Left lobe of liver (tissue), 2 donors: ENCODE data around the gene TRHDE. TPM values are rescaled to one million over a fixed set of nuclear protein-coding genes. Genes with fewer than 3 reads are reported as not detected.
A peak's percentile ranks its signal among the peaks of the same experiment; 100 is the strongest.
"Not testable (repeated sequence)": the region's sequence is repeated elsewhere in the genome, so short reads cannot be mapped to it uniquely, and the experiment has no call there.

Experiments used
- ATAC-seq: fragments of 200-7000 bp; cut with Tn5 transposase; one replicate; pipeline ENCODE4 v1.9.1; 2020; ENCODE audit warnings: mild to moderate bottlenecking, moderate library complexity
- DNase-seq: peaks from one replicate; pipeline ENCODE4 v3.0.0-alpha.2; 2020; ENCODE audit warnings: low spot score
- total RNA-seq: library from RNA; stranded (reverse); gene quantifications from one replicate; pipeline ENCODE4 v1.2.1, GENCODE V29; 2021
- donor health status: DM: no; HTN: no; CAD: no; lungs with moderate emphysema.
- donor health status: DM: no; HTN: yes; CAD: no.

Gene TRHDE
- total RNA-seq, 1 donor from 2014 or later: 1.2 TPM

DNA sequence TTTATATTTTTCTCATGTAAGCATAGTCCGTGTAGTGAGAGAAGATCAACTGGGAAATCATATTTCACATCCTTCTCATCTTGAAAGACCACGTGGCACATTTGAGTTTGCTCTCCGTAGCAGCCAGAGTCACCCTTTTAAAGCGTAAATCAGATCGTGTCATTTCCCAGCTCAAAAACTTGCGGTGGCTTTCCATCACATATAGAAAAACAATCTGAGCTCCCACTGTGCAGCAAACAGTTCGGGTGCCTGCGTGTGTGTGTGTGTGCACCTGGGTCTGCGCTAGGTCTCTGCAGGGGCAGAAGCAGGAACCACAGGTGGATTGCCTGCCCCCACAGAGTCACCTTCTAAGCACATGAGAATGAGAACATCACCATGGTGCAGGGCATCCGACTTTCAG is 338.2 kb downstream of the TRHDE start:
- ATAC-seq: no peak
- no peak for DNase-seq

DNA sequence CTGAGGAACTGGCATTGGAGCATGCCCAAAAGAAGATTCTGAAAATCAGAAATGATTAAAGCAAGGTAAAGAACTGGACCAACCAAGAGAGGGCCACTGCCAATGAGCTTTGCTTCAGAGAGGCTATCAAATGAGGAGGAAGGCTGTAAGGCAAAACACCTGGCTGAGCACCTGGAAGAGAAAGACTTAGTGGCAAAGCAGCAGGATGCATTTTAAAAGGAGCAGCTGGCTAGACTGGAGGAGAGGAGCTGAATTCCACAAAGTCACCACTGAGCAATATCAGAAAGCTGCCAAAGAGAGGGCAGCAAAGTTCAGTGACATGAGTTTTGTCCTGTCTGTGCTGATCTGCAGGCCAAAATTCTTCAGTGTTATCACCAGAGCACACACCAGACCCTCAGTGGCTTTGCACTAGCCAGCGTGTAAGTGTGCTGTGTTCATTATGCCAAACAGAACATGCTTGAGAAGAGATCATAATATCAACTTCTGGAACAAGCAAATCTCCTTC is 338.7 kb downstream of the TRHDE start:
- peak; percentile 95 for ATAC-seq
- peak; percentile 43 for DNase-seq

DNA sequence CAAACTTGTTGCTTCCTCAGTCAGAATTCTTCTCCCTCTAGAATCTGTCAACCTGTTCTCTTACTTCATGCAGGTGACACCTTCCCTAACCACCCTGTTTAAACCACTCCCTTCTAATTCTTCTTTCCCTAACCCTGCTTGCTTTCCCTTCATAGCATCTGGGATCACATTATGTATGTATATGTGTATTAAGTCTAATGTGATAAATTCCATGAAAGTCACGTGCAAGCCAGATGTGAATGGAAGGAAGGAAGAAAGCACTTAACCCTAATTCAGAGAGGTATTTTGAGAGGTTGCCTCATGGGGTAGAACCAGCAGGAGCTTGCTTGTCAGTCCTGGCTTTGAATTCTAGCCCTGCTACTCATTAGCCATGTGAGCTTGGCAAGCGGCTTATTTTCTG is 340.0 kb downstream of the TRHDE start:
- no peak for ATAC-seq
- DNase-seq: no peak

DNA sequence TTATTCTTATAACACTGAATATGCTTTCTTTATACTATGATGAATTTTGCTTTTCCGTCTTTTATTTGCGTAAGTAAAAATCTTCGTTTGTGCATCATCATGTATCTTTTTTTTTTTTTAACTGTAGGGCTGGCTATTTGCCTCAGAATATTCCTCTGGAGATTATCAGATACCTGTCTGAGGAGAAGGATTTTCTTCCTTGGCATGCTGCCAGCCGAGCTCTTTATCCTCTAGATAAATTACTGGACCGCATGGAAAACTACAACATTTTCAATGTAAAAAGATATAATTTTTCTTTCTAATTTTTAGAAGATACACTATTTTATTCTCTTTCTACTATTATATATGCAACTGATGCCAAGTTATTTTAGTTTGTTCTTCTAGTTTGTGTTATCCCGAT is 346.6 kb downstream of the TRHDE start:
- DNase-seq (no peak), ATAC-seq (no peak)

DNA sequence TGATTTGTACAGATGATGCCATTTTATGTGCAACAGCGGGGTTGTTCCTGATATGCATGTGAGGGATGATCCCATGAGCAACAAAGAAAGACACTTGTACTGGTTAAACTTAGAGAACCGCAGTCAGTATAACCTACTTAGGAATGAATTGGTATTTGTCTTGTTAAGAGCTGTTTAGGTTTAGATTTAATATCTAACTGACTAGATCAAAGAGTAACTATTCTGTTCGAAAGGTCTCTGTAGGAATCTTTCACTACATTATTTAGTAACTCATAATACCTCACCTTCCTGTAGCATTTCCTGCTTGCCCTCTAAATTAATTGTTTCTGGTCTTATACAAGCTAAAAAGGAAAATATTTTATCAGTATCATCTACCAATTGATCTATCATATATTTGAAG is 350.4 kb downstream of the TRHDE start:
- DNase-seq (no peak), ATAC-seq (peak; percentile 47)

DNA sequence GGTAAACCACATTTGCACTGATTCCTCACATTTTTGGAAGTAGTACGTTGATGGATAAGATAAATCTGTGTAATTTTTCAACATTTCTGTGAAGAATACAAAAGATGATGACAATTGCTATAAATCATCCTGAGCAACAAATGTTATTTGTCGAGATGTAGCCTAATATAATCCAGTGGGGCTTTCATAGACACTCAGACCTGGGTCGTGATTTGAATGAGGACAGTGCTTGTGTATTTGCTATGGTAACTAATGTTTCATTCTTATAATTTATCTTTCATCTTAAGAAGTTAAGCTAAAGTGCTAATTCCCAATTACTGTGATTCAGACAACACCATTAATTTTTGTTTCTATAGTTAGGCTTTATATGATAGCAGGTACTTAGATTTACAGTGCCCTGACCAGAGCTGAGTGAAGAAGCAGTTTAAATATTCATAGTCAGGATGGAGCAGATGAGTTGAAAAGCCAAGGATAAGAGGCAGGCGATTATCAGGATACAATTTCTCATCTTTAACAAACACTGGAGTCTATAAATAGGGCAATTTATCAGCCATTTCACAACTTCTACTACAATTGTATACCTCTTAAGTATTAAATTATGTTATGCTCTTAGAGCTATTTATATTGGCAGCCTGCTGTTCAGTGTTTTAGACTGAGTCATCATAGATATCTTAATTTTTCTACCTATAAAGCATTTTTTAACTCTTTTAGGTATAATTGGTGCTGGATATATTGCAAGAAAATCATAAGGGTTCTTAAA is 359.9 kb downstream of the TRHDE start:
- no peak for ATAC-seq
- no peak for DNase-seq

DNA sequence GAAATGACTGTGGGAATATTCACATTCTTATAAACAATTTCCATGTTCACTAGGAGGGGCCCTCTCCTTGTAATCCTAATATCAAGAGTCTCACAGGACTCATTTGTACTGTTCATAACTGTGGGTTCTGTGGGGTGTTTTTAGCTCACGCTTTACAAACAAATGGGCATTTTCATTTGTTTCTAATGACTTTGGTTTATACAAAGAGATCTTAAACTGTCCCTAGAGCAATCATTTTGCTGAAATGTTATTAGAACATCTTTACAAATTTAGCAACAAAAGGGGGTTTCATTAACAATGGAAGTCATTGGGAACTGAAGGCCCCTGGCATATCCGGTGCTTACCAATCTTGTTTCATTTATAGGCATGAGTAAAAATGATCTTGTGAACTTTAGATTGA is 370.5 kb downstream of the TRHDE start:
- no peak for ATAC-seq
- DNase-seq: no peak

DNA sequence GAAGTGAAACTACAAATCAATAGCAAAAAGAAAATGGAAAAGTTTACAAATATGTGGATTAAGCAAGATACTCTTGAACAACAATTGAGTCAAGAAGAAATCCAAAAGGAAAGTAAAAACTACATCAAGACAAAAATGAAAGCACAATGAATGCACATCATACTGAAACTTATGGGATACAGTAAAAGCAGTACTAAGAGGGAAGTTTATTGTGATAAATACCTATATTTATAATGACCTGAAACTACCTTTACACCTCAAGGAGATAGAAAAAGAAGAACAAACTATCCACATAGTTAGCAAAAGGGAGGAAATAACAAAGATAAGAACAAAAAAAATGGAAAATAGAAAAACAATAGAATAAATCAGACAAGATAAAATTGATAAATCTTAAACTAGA is 375.0 kb downstream of the TRHDE start:
- DNase-seq: no peak
- no peak for ATAC-seq

DNA sequence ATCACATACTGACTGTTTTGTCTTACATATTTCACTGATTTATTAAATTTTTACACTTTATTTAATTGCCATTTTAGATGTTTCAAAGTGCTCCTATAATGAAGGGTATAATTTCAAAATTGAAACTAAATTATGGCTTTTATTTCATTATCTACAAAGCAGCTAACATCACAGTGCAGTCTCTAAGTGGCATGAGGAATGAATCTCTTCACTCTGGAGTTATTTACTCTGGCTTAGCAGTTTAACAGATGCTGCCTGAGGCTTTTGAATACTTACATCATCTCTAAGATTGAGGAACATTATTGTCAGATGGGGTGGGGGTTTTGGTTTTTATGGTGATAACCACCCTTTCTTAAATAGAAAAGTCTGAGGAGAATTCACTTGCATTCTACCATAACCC is 386.4 kb downstream of the TRHDE start:
- ATAC-seq (no peak), DNase-seq (no peak)

DNA sequence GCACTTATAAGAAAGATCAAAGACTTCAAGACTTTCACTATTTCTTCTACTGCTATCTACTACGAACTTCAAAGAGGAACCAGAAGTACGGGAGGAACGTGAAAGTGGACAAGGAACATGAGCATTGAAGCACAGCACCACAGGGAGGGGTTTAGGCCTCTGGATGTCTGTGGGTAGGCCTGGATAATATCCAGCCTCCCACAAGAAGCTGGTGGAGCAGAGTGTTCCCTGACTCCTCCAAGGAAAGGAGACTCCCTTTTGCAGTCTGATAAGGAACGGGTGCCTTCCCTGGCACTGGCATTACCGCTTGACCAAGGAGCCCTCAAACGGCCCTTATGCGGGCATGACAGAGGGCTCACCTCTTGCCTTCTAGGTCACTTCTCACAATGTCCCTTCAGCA is 388.0 kb downstream of the TRHDE start:
- DNase-seq, ATAC-seq: not testable (repeated sequence)

DNA sequence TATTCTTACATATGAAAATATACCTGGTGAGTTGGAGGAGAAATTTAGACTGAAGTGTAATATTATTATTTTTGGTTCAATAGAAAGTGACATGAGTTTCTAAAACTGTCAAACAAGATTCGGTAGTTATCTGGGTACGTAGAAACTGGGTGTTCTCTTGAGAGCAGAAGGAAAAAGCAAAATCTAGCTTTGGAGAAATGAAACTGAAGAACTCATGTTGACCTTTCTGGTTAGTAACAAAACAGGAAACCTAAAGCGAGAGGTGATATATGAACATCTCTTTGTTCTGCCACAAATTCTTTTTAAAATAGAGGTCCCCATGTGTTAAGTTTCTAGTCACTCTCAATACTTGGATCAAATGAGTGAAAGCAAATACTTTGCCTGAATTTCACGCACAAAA is 401.7 kb downstream of the TRHDE start:
- no peak for DNase-seq
- ATAC-seq: no peak

DNA sequence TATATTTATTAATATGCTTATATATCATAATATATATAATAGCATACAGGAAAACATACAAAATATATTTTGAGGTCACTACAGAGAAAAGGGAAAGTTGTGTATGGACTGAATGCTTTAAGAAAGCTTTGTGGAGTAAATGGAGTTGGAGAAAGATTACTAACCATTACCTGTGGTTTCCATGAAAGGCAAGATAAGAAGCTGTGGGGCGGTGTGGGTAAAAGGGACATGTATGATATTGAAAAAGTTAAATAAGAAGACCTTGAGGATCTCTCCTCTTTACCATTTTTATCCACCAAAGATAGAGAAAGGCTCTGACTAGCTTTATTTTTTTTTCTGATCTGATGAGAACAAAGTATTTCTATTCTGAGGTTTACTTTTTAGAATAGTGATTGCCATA is 404.4 kb downstream of the TRHDE start:
- DNase-seq (no peak), ATAC-seq (no peak)

DNA sequence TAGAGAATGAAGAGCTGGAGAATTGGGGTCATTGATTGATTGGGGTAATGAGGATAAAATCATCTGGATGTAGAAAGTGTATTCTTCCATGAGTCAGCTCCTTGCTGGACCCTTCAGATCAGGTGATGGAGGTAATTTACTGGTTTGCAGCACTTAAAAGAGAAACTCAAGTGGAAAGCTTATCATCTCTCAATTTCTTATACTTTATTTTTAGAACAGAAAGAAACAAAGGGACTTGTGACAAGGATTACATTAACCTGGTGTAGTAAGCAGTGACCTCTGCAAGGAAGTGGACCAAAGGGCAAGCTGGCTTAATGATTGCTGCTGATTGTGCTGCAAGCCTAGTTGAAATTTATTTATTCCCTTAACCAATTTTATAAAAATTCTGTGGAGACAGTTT is 405.0 kb downstream of the TRHDE start:
- DNase-seq: peak; percentile 48
- ATAC-seq: peak; percentile 94

DNA sequence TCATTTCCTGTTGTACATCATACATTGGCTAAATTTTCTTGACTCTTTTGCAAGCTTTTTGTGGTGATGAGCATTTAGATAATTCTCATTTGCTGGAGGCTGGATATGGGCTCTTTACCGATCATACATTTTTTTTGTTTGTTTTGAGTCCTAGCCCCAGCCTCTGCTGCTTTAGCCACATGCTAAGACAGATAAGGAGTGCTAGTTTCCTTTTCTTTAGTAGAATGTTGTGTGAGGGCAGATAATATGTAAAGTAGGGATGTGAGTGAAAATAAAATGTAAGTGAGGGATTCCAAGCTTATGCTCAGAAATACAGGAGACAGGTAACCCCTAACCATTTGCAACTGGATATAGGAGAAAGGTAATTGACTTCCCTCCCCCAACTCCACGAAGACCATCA is 405.7 kb downstream of the TRHDE start:
- peak; percentile 18 for ATAC-seq
- no peak for DNase-seq

DNA sequence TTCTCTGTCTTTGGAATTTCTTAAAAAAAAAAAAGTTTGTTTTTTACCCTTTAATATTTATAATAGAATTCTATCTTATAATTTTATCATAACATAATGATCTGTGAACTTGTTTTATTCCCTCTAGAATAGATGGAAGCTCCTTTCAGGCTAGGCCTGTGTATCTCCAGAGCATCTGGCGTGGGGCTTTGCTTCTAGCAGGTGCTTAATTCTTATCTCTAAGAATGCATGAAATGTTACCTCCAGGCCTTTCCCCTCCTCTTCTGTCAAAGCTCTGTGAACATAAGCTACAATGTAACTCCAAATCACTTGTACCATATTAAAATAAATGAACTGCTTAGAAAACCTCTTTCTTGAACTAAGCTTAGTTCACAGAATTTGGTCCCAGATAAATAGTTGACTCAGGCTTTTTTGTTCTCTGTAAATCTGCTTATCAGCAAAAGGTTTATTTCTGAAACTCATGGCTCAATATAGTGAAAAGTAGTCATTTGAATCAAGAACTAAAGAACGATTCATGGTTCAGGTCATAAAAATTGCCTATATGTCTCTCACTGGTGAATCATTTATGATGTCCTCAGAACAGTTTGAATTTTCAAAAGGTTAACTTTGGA is 407.1 kb downstream of the TRHDE start:
- ATAC-seq (no peak), DNase-seq (no peak)

DNA sequence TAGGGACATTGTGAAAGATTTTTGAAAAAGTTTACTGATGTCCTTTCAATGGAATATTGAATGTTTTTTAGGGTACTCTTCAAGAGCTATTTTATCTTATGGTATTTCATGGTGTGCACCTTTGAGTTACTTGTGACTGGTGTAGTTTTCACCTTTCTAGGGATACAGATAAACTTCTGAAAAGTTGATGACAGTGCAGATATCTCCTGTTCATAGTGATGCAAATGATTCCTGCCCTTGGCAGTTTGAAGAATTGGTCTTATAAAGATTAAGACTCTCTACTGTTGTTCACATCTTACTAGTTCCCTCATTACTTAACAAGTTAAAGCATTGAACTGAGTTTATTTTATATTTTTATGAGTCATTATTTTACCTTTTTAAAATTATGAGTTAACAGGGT is 408.9 kb downstream of the TRHDE start:
- no peak for DNase-seq
- ATAC-seq: no peak

DNA sequence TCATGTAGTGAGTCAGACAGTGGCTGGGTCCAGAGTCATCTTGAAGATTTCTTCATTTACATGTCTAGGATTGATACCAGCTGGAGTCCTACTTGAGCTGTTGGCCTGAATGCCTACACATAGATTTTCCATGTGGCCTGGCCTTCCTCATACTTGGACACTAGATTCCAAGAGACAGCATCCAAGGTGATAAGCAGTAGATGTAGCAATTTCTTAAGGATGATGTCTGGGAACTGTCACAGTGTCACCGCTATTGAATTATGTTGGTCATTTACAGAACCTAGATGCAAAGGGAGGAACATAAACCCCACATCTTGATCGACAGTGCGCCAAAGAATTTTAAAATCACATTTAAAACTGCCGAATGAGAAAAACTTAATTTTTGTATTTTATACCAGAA is 412.3 kb downstream of the TRHDE start:
- ATAC-seq: no peak
- no peak for DNase-seq

DNA sequence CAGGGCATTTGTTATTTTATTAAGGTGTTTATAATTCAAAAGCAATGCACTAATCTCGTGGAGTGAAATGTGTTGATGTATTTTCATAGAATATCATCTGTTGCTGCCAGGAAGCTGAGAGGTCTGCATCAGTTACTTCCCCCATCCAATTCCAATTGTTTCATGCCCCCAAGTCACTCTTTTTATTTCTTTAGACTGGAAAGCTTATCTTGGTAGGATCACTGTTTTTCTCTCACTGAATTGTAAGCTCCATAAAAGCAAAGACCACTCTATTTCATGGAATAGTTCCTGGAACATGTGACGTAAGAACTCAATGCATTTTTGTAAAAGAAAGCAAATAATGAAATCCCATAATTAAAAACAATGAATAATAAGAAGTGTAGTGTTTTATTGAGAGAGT is 420.2 kb downstream of the TRHDE start:
- DNase-seq (no peak), ATAC-seq (no peak)

DNA sequence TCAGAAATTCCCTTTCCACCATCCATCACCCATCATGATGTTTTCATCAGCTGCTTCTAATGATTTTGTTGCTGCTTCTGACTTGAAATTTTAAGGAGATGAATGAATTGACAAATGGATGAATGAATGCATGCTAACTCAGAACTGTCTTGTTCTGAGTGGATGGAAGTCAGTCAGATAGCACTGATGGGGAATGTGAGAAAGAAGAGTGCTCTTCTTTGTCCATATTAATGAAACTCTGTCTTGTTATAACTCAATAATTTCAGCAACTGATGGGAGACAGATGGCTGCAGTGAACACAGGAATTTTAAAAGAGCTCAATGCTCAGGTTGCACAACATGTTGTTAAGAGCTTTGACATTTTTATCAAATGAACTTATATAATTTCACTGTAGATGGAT is 422.0 kb downstream of the TRHDE start:
- no peak for ATAC-seq
- no peak for DNase-seq

DNA sequence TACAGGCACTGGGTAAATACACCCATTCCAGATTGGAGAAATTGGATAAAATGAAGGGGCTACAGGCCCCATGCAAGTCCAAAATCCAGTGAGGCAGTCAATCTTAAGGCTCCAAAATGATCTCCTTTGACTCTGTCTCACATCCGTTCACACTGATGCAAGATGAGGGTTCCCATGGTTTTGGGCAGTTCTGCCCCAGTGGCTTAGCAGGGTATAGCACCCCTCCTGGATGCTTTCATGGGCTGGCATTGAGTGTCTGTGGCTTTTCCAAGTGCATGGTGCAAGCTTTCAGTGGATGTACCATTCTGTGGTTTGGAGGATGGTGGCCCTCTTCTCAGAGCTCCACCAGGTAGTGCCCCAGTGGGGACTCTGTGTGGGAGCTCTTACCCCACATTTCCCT is 427.2 kb downstream of the TRHDE start:
- no peak for DNase-seq
- ATAC-seq: no peak

DNA sequence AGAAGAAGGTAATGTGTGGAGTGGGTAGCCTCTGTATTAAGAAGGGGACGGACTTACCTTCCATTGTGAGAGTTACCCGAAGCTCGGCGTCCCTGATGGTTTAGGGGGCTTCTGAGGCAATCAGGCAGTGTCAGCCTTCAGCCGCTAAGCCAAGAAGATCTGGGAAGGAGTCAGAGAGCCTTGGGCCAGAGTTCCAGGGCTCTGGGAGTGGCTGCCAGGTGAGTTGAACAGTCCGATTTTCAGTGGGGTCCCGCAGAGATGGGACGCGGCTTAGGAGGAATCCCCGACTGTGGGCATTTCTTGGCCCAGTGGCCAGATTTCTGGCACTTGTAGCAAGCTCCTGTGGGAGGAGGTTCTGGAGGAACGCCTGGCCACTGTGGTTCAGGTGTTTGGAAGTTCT is 439.9 kb downstream of the TRHDE start:
- ATAC-seq, DNase-seq: not testable (repeated sequence)

DNA sequence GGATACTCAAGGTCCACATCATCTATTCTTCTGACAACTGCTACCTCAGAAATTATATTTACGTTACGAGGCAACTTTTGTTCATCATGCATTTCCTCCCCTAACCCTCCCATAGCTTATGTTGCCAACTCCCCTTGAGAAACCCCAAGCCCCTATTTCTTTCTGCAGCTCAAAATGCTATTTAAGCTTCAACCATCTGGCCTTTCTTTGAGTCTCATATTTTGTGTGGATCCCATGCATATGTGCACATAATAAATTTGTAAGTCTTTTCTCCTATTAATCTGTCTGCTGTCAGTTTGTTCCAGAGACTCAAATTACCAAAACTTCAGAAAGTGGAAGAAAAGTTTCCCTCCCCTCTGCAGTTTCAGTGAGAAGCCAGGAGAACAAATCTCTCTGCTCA is 444.1 kb downstream of the TRHDE start:
- DNase-seq (no peak), ATAC-seq (no peak)

DNA sequence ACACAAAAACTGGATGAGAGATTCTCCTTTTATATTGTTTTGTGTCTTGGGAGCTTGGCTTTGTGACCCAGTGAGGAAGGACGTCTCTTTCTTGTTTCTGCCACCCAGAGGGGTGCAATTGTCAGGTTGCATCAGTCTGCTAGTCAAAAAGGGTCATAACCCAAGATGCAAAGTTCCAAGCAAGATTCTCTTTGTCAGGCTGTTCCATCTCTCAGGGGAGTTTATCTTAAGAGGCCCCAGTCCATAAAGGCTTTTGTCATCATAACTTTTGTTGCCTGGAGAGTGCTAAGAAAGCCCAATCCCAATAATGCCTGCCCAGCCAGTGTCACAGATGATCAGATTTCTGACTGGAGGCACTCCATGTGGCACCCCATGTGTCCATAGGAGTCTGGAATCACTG is 444.9 kb downstream of the TRHDE start:
- ATAC-seq (no peak), DNase-seq (no peak)
